ENCODE data around the gene TNIP1.

GRCh38 chr5:151086192-151086869 is 5.5 kb upstream of the TNIP1 start:
- TF ChIP-seq, protein P1, sequence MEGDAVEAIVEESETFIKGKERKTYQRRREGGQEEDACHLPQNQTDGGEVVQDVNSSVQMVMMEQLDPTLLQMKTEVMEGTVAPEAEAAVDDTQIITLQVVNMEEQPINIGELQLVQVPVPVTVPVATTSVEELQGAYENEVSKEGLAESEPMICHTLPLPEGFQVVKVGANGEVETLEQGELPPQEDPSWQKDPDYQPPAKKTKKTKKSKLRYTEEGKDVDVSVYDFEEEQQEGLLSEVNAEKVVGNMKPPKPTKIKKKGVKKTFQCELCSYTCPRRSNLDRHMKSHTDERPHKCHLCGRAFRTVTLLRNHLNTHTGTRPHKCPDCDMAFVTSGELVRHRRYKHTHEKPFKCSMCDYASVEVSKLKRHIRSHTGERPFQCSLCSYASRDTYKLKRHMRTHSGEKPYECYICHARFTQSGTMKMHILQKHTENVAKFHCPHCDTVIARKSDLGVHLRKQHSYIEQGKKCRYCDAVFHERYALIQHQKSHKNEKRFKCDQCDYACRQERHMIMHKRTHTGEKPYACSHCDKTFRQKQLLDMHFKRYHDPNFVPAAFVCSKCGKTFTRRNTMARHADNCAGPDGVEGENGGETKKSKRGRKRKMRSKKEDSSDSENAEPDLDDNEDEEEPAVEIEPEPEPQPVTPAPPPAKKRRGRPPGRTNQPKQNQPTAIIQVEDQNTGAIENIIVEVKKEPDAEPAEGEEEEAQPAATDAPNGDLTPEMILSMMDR (IDR thresholded peaks at IDR 0.05; ENCODE audit: poor library complexity) = no peak
- TF ChIP-seq EZH2phosphoT487 (IDR thresholded peaks at IDR 0.05; ENCODE audit: low read depth, severe bottlenecking, unreplicated experiment) = no peak
- no peak for TF ChIP-seq EZH2 (IDR thresholded peaks at IDR 0.05; ENCODE audit: borderline replicate concordance)
